HG03066 (cell line): ENCODE data around the gene PICALM.
"Not testable (repeated sequence)": the region's sequence is repeated elsewhere in the genome, so short reads cannot be mapped to it uniquely, and the experiment has no call there.

Experiments used
- ATAC-seq: cut with Tn5 transposase; IDR thresholded peaks from one replicate; pipeline ENCODE4 v1.9.1; 2021; ENCODE audit warnings: low read depth; ENCODE audit not compliant: unreplicated experiment

Gene PICALM

GRCh38 chr11:86002431-86002830 lies 66.5 kb downstream of the PICALM start:
- ATAC-seq = no peak

GRCh38 chr11:85991508-85991907 lies 77.4 kb downstream of the PICALM start:
- no peak for ATAC-seq

GRCh38 chr11:85989746-85990145 lies 79.1 kb downstream of the PICALM start:
- no peak for ATAC-seq

- ATAC-seq = no peak
Measured at GRCh38 chr11:85988780-85989179, 80.1 kb downstream of the PICALM start.

- no peak for ATAC-seq
Measured at GRCh38 chr11:85977751-85978160, 91.1 kb downstream of the PICALM start.

GRCh38 chr11:85976525-85976924 lies 92.4 kb downstream of the PICALM start:
- no peak for ATAC-seq

GRCh38 chr11:85974122-85974521 lies 94.8 kb downstream of the PICALM start:
- no peak for ATAC-seq

GRCh38 chr11:85970593-85970992 lies 98.3 kb downstream of the PICALM start:
- ATAC-seq = no peak

GRCh38 chr11:85967457-85967856 lies 101.4 kb downstream of the PICALM start:
- ATAC-seq = no peak

GRCh38 chr11:85965202-85965601 lies 103.7 kb downstream of the PICALM start:
- no peak for ATAC-seq

GRCh38 chr11:85961930-85962363 lies 106.9 kb downstream of the PICALM start:
- ATAC-seq = no peak

GRCh38 chr11:85961130-85961529 lies 107.8 kb downstream of the PICALM start:
- no peak for ATAC-seq

- no peak for ATAC-seq
Measured at GRCh38 chr11:85960678-85961077, 108.2 kb downstream of the PICALM start.

GRCh38 chr11:85955531-85955930 lies 113.4 kb downstream of the PICALM start:
- no peak for ATAC-seq

- ATAC-seq = no peak
Measured at GRCh38 chr11:85953491-85954143, 115.3 kb downstream of the PICALM start.

GRCh38 chr11:85952108-85952485 lies 116.8 kb downstream of the PICALM start:
- ATAC-seq = not testable (repeated sequence)

- ATAC-seq = no peak
Measured at GRCh38 chr11:85951428-85952107, 117.3 kb downstream of the PICALM start.

GRCh38 chr11:85951049-85951405 lies 117.9 kb downstream of the PICALM start:
- no peak for ATAC-seq

- ATAC-seq = no peak
Measured at GRCh38 chr11:85950317-85951048, 118.4 kb downstream of the PICALM start.

GRCh38 chr11:85949798-85950197 lies 119.1 kb downstream of the PICALM start:
- ATAC-seq = no peak

GRCh38 chr11:85948884-85949283 lies 120.0 kb downstream of the PICALM start:
- ATAC-seq = no peak
